HEK293T (cell line): ENCODE results near the gene CHKA.

Experiments used
- CTCF ChIA-PET: fragments of 350-600 bp; formaldehyde crosslinking; extraction: SDS; loops from one replicate; lab custom pipeline; 2021; ENCODE audit warnings: antibody characterized with exemption, inconsistent platforms; lab: Yijun Ruan, JAX
- POLR2A ChIA-PET: fragments of 350-600 bp; formaldehyde crosslinking; extraction: SDS; loops from one replicate; lab custom pipeline; 2020; ENCODE audit warnings: antibody characterized with exemption, inconsistent platforms; lab: Yijun Ruan, JAX
- DNase-seq: peaks from one replicate; pipeline ENCODE4 v3.0.0; 2012; ENCODE audit warnings: mixed read lengths; ENCODE audit errors: extremely low spot score
- ARNT ChIP-seq: fragments of 450-650 bp; IDR thresholded peaks from 2 replicates; pipeline ENCODE4 v1.6.1; 2017; ENCODE audit warnings: mild to moderate bottlenecking
- BHLHE40 ChIP-seq: fragments of 450-650 bp; IDR thresholded peaks from 2 replicates; pipeline ENCODE4 v1.6.1; 2016; ENCODE audit warnings: mild to moderate bottlenecking, moderate library complexity, borderline replicate concordance
- CTBP1 ChIP-seq: fragments of 450-650 bp; IDR thresholded peaks from 2 replicates; pipeline ENCODE4 v1.6.1; 2016; ENCODE audit warnings: borderline replicate concordance
- ELF4 ChIP-seq: fragments of 450-650 bp; IDR thresholded peaks from 2 replicates; pipeline ENCODE4 v1.6.1; 2017; ENCODE audit warnings: antibody characterized with exemption
- FOXA1 ChIP-seq: fragments of 450-650 bp; IDR thresholded peaks from 2 replicates; pipeline ENCODE4 v1.6.1; 2016; ENCODE audit warnings: mild to moderate bottlenecking
- FOXK2 ChIP-seq: fragments of 450-650 bp; IDR thresholded peaks from 2 replicates; pipeline ENCODE4 v1.6.1; 2016; ENCODE audit warnings: mild to moderate bottlenecking
- FOXM1 ChIP-seq: fragments of 450-650 bp; IDR thresholded peaks from 2 replicates; pipeline ENCODE4 v1.6.1; 2017; ENCODE audit warnings: mild to moderate bottlenecking, borderline replicate concordance
- HDGF ChIP-seq: fragments of 450-650 bp; IDR thresholded peaks from 2 replicates; pipeline ENCODE4 v1.6.1; 2017; ENCODE audit warnings: antibody characterized with exemption, borderline replicate concordance
- L3MBTL2 ChIP-seq: fragments of 450-650 bp; conservative IDR thresholded peaks from 2 replicates; pipeline ENCODE4 v1.6.1; 2016; ENCODE audit warnings: mild to moderate bottlenecking
- LEF1 ChIP-seq: fragments of 450-650 bp; IDR thresholded peaks from 2 replicates; pipeline ENCODE4 v1.6.1; 2017; ENCODE audit warnings: mild to moderate bottlenecking, borderline replicate concordance
- NFRKB ChIP-seq: fragments of 450-650 bp; IDR thresholded peaks from 2 replicates; pipeline ENCODE4 v1.6.1; 2016; ENCODE audit warnings: mild to moderate bottlenecking, moderate library complexity
- SP1 ChIP-seq: fragments of 450-650 bp; IDR thresholded peaks from 2 replicates; pipeline ENCODE4 v1.6.1; 2017
- SUZ12 ChIP-seq: fragments of 450-650 bp; IDR thresholded peaks from 2 replicates; pipeline ENCODE4 v1.6.1; 2016; ENCODE audit warnings: mild to moderate bottlenecking
- TARDBP ChIP-seq: fragments of 450-650 bp; IDR thresholded peaks from 2 replicates; pipeline ENCODE4 v1.6.1; 2016
- ZNF384 ChIP-seq: fragments of 450-650 bp; IDR thresholded peaks from 2 replicates; pipeline ENCODE4 v1.6.1; 2016
- TF ChIP-seq, protein P1 (sequence below): fragments of 450-650 bp; IDR thresholded peaks from 2 replicates; pipeline ENCODE4 v1.6.1; 2016

The CHKA gene

DNA sequence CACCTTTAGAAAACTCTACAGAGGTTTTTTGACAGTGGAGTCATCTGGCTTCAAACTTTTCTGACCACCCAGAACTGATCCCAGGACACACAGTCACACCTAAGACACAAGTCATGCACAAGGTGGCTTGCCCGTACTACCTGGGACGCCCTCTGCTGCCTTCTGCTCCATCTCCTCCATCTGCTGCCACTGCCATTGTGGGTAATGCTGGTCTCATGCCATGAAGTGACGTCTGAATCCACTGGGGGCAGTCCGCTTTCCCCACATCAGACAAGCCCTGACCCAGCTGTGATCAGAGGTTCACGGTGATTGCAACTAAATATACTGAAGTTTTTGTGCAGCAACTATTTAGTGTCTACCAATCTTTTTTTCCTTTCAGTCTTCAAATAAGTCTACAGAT, 96.1 kb downstream of the CHKA start:
- TF ChIP-seq FOXM1 (no peak), L3MBTL2 (no peak), TARDBP (no peak), SUZ12 (no peak), ELF4 (no peak), ARNT (no peak), FOXA1 (no peak), BHLHE40 (no peak), NFRKB (no peak), SP1 (no peak), HDGF (no peak), FOXK2 (no peak), CTBP1 (no peak), LEF1 (no peak), ZNF384 (no peak)
- TF ChIP-seq, protein P1, sequence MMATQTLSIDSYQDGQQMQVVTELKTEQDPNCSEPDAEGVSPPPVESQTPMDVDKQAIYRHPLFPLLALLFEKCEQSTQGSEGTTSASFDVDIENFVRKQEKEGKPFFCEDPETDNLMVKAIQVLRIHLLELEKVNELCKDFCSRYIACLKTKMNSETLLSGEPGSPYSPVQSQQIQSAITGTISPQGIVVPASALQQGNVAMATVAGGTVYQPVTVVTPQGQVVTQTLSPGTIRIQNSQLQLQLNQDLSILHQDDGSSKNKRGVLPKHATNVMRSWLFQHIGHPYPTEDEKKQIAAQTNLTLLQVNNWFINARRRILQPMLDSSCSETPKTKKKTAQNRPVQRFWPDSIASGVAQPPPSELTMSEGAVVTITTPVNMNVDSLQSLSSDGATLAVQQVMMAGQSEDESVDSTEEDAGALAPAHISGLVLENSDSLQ, result no peak
- POLR2A ChIA-PET, result no interaction called here
- no peak for DNase-seq
- CTCF ChIA-PET, result interaction anchor here (0.6 kb wide), 1 partner anchor 931 kb away, joined by 3 read pairs; no protein-coding TSS in a partner anchor

DNA sequence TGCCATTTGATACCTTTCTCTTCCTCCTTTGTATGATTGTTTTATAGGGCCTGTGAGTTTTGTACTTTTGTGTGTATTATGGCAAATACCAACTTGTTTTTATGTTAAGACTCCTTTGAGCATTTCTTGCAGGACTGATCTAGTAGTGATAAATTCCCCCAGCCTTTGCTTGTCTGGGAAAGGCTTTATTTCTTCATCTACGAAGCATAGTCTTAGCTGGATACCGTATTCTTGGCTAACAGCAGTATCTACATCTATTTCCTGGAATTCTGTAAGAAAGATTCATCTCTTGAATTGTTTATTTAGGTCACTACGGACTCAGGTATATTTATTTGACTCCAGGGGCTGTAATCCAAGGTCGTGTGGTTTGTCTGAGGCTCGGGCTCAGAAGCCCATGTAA, 96.7 kb downstream of the CHKA start:
- POLR2A ChIA-PET, result no interaction called here
- CTCF ChIA-PET, result no interaction called here
- DNase-seq, result no peak
- TF ChIP-seq ZNF384, result no peak
- no peak for TF ChIP-seq ELF4
- no peak for TF ChIP-seq SUZ12
- TF ChIP-seq BHLHE40, result no peak
- no peak for TF ChIP-seq TARDBP
- no peak for TF ChIP-seq L3MBTL2
- TF ChIP-seq NFRKB, result no peak
- TF ChIP-seq, protein P1, result no peak
- TF ChIP-seq HDGF, result no peak
- no peak for TF ChIP-seq CTBP1
- TF ChIP-seq SP1, result no peak
- TF ChIP-seq FOXK2, result no peak
- no peak for TF ChIP-seq LEF1
- no peak for TF ChIP-seq FOXA1
- TF ChIP-seq FOXM1, result no peak
- no peak for TF ChIP-seq ARNT

DNA sequence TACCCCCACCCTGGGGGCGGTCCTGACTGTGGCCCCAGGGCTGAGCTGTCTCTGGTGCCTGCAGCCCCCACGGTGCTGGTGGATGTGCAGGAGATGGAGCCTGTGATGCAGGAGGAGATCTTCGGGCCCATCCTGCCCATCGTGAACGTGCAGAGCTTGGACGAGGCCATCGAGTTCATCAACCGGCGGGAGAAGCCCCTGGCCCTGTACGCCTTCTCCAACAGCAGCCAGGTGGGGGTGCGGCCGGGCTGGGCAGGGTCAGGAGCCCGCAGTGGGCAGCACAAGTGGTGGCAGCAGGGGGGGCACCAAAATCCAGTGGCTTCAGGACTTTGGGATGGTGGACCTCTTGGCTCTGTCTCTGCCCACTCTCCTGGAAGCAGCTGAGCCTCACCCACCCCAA, 98.7 kb downstream of the CHKA start:
- ChIA-PET CTCF (no interaction called here), POLR2A (no interaction called here)
- no peak for DNase-seq
- no peak for TF ChIP-seq ELF4
- no peak for TF ChIP-seq CTBP1
- no peak for TF ChIP-seq NFRKB
- TF ChIP-seq SP1, result no peak
- TF ChIP-seq SUZ12, result no peak
- TF ChIP-seq HDGF, result no peak
- TF ChIP-seq ARNT, result no peak
- TF ChIP-seq LEF1, result no peak
- TF ChIP-seq BHLHE40, result no peak
- no peak for TF ChIP-seq FOXM1
- no peak for TF ChIP-seq L3MBTL2

DNA sequence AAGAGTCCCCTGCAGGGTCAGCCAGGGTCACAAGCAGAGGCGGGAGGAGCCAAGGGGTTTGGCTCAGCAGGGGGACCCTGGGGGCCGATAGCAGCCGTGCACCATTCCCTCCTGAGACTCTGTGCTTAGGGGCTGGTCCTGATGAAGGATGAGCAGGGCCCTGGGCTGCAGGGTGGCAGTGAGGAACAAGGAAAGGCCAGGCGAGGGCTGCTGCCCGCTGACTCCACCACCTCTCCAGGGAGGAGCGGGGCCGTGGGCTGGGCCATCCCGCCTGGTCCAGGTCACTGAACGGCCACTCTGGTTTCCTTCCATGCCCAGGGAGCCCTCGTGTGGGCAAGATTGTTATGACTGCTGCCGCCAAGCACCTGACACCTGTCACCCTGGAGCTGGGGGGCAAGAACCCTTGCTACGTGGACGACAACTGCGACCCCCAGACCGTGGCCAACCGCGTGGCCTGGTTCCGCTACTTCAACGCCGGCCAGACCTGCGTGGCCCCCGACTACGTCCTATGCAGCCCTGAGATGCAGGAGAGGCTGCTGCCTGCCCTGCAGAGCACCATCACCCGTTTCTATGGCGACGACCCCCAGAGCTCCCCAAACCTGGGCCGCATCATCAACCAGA, 99.9 kb downstream of the CHKA start:
- ChIA-PET POLR2A (no interaction called here), CTCF (no interaction called here)
- DNase-seq, result no peak

DNA sequence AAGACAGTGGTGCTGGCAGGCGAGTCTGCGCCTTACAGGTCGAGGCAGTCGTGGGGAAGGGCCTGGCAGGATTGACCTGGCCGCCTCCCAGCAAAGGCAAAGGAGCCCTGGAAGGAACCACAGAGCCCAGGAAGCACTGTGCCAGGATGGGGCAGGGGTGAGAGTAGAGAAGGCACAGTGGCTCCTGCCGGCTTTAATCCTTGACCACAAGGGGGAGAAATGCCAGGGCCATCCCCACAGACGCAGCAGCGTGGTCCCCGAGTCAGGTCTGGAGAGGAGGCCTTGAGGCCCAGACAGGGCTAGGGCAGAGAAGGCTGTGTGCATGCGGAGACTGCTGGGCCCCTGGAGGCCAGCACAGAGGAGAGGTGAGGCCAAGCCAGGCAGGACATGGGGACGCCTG, 100.6 kb downstream of the CHKA start:
- CTCF ChIA-PET, result interaction anchor here (0.6 kb wide), 1 partner anchor 19 kb away, joined by 3 read pairs; no protein-coding TSS in a partner anchor
- TF ChIP-seq SP1 (no peak), FOXM1 (no peak), ELF4 (no peak), TARDBP (no peak), SUZ12 (no peak), NFRKB (no peak), ZNF384 (no peak), CTBP1 (no peak), HDGF (no peak), FOXK2 (no peak), L3MBTL2 (no peak), FOXA1 (no peak)
- DNase-seq, result no peak
- POLR2A ChIA-PET, result no interaction called here

More for the DNA sequence above, 99.9 kb downstream of the CHKA start:
- TF ChIP-seq FOXK2 (no peak), ARNT (no peak), ELF4 (no peak), SP1 (no peak), HDGF (no peak), LEF1 (no peak), BHLHE40 (no peak), FOXM1 (no peak), SUZ12 (no peak), L3MBTL2 (no peak), FOXA1 (no peak), TARDBP (no peak)
- TF ChIP-seq, protein P1, result no peak

DNA sequence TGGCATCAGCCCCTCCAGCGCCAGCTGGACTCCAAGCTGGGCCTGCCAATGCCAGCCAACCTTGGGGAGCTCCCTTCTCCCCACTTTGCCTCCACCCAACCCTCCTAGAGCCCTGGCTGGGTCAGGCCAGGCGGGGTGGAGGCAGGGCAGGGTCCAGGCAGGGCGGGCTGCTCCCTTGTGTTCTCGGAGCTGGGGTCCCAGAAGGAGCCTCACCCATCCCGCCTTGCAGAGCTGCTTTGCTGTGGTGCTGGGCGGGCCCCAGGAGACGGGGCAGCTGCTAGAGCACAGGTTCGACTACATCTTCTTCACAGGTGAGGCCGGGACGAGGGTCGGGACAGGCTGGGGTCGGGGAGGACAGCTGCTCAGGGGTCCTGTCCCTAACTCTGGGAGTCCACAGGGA, 101.7 kb downstream of the CHKA start:
- no peak for TF ChIP-seq ZNF384
- DNase-seq, result no peak
- ChIA-PET POLR2A (interaction anchor here (0.7 to 1.5 kb wide), 3 partner anchors 9 to 10 kb away, joined by 3 to 6 read pairs (median 3); no protein-coding TSS in a partner anchor), CTCF (interaction anchor here (0.7 kb wide), 1 partner anchor 8 kb away, joined by 3 read pairs; no protein-coding TSS in a partner anchor)
